NOMO-1 treated with dmso at 0.1 percent for 144 hours (cell line): ENCODE results near the gene CCRL2.
"Not testable (repeated sequence)": the region's sequence is repeated elsewhere in the genome, so short reads cannot be mapped to it uniquely, and the experiment has no call there.

Experiments used
- DNase-seq: peaks from one replicate; lab custom pipeline; 2025; ENCODE audit not compliant: unreplicated experiment; lab: John Stamatoyannopoulos, UW

CCRL2 gene

DNA sequence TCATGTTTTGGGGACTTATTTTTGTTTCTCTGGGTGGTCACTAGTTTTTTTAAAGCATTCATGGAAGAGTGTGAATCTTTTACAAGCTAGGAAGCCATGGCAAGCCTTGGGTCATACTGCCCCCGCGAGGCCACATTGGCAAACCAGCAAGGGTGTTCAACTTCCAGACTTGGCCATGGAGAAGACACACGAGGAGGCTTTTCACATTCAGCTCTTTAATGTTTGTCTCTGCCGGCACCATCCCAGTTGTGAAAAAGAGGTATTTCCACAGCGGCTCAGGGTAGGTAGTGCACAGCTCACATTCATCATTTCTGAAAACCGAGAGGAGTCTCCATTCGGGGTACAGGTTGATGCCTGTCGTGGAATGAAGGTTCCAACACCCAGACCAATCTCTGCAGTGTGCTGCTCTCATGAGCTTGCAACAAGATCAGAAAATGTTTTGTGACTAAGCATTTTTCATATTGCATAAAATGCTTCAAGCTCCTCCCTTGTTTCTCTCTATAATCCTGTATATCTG, 28.6 kb upstream of the CCRL2 start:
- peak; percentile 42 for DNase-seq

DNA sequence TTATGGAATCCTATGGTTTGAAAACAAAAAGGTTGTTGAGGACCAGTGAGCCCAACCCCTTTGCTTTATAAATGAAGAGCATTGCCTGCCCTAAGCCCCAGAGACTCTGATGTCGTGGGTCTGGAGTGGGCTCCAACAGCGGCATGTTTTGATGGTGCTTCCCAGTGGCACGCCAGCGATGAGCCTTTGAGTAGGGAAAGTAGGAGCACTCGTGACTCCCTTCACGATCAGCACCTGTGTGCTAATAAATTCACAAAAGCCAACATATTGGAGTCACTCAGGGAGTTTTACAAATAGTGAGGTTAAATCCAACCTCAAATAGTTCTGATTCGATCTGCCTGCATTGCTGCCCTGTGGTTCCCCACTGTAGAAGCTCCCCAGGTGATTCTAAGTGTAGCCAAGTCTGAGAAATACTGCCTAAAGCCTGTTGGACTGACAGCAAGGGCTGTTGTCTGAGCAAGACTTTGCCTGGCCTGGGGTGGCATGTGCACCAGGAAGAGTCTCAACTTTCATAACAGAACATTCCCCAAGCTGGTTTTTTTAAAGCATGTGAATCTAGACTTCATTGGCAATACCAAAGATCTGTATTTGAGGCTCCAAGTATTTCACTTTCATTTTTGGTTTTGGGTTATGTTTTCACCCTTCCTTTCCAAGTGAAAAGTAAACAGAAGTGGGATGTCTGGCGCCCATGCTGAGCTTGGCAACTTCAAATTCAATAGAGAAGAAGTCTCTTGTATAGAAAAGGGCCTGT, 26.4 kb upstream of the CCRL2 start:
- DNase-seq, result no peak

DNA sequence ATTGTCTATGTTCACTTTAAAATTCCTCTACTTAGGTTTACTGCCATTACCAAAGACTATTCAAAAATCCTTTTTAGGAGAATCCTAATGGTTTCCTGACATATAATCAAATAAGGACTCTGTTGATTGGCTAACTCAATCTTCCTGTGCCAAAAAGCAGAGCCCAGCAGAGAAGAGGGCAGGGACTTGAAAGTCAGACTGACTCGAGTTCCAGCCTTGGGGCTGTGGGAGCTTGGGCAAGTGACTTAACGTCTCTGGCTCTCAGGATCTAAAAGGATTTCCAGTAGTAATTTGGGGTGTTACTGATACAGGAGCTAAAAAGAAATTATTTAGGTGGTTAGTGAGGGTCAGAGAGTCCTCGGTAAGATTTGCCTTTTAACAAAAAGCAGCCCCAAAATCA, 25.4 kb upstream of the CCRL2 start:
- no peak for DNase-seq

DNA sequence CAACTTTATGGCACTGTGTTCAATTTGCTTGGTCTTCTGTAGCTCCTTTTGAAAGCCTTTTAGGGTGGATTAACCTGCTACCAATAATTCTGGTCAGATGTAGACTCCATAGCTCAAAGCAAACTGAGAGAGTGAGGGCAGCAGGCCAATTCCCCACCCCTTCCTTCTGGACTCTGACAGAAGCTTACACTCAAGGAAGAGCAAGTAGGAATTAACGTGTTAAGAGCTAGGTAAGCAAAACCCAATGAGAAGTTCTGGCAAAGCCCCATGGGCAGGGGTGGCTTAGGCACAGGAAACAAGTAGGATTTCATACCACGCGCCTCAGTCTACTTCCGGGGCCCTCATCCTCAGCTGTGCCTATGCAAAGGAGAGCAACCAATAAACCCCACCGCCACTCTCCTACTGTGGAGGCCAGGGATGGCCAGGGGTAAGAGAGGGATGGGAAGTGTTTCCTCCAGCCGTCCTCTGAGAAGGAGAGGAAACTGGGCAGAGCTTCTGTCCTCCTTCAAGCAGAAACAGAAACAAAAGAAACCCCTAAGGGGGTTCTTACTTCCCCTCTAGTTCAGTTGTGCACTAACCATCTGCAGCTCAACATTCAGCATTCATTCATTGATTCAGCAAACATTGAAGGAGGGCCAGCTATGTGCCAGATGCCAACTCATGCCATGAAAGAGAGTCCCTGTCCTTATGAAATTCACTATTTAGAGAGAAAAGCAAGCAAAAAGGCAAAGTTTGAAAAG, 23.7 kb upstream of the CCRL2 start:
- DNase-seq, result no peak

DNA sequence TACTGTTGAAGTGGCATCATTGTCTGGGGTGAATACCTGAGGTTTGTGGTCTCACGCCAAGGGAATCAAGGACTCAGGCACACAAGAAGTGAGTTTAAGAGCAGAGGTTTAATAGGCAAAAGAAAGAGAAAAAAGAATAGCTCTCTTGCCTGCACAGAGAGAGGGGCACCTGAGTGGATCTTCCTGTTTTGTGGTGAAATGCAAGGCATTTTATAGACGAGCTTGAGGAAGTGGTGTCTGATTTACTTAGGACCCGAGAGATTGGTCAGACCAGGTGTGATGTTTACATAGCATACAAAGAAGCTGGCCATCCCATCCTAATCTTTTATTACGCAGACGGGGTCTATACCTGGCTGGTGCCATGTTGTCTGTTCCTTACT, 23.1 kb upstream of the CCRL2 start:
- DNase-seq, result peak; percentile 39

DNA sequence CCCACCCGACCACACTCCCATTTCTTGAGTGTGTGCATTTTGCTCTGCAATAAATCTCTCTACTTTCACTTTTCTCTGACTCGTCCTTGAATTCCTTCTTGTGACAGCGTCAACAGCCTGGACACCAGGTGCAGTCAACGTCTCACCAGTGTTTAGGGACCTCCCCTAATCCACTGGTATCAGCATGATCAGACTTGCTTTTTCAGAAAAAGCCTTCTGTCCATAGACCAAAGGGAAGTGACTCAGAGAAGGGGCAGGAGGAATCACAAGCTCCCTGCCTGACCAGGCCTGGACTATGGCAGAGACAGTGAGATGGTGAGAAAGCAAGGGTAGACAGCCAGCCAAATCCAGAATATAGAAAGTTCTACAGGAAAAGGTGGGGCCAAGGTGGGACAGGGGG, 20.9 kb upstream of the CCRL2 start:
- DNase-seq, result peak; percentile 54

DNA sequence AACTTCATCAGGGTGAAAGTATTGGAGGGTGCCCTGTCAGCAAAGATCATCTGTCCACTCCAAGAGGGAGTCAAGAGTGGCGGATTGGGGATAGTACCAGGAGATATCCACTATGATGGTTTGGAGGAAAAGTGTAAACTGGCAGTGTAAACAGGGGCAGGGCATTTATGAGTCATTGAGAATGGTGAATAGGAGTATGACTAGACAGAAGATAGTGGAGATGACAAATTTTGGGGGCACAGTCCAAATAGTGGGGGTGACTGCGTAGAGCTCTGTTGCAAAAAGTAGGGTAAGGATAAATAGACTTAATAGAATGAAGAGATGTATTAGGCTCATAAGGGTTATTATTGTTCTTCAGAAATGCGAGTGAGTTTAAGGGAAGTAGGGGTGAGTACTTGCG, 18.2 kb upstream of the CCRL2 start:
- not testable (repeated sequence) for DNase-seq

DNA sequence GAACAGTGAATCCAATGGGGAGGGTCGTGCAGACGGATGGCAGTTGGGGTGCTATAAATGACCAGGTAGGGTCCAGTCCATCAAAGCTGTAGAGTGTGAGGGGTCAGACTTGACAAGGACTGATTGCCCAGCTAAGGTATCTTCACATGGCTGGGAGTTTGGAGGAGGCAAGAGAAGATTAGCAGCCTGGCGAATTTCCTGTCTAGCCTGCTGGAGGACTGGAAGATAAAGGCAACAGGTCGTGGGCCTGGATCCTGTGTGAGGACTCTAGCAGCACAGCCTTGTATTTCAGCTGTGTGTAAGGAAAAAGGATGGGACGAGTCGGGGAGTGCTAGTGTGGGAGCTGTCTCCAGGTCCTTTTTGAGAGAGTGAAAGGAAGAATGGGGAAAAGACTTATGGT, 17.8 kb upstream of the CCRL2 start:
- no peak for DNase-seq

DNA sequence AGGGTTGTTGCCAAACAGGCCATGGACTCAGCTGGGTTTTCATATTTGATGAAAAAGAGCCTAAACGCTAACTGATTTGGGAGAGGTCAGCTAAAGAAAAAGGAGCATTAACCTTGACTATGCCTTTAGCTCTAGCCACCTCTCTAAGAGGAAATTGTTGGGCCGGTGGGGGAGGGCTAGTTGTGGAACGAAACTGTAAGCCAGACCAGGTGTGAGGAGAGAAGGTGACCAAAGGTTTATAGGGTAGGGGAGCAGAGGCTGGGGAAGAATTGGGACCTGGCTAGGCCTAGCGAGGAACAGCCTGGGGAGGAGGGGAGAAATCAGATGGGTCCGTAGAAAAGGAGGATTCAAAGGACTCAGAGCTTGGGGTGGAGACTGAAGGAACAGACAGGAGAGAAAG, 15.5 kb upstream of the CCRL2 start:
- not testable (repeated sequence) for DNase-seq

DNA sequence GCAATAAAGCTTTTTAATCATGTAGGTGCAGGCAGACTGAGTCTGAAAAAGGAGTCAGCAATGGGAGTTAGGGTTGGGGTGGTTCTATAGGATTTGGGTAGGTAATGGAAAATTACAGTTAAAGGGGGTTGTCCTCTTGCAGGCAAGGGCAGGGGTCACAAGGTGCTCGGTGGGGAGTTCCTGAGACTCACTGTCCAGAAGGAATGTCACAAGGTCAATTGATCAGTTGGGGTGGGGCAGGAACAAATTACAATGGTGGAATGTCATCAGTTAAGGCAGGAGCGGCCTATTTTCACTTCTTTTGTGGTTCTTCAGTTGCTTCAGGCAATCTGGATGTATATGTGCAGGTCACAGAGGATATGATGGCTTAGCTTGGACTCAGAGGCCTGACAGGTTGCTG, 14.0 kb upstream of the CCRL2 start:
- no peak for DNase-seq

DNA sequence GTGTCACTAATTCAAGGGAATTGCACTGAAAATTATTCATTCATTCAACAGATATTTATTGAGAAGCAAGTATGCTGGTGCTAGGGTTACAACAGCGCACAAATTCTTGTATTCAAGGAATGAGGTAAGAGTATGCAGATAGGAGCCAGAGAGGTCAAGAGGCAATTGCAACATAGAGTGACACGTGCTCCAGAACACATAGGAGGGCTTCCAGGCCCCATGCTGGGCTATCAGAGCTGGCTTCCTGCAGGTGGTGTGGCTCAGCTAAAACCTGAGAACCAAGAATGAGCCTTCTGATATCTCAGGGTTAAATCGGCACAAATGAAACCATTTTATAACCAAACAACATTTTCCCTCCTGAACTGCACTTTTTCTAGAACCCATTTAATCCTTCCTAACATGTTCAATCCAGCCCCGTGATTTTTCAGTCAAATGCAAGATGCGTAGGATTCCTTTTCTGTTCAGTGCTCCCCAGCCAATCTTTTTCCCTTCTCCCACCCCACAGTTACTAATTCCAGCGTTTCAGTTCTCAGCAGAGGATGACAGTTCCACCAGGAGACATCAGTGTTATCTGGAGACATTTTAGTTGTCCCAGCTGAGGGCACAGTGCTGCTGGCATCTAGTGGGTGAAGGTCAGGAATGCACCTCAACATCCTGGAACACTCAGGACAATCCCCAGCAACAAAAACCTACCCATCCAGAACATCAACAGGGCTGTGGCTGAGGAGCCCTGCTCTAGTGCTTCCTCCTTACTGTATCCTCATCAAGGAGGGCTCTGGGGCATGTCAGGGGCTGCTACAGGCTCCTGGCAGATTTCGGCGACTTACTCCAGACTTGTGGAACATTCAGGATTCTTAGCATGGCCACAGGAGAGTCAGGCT, 13.3 kb upstream of the CCRL2 start:
- peak; percentile 76 for DNase-seq

DNA sequence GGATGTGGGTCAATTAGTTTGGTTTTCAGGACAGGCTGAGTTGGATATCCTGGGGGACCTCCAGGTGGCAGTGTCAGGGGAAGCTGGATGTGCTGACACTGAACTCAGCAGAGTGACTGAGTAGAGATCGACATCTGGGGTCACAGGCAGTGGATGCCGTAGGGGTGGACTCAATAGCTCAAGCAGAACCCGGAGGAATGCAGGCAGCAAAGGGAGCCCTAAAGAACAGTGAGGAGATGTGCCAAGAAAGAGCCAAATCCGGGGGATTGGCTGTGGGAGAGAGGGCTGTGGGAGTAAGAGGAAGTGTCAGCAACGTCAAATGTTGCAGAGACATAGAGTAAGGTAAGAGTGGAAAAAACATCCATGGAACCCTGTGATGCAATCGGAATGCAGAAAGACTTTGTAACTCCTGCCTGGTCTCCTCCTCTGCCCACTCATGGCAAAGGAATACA, 11.8 kb upstream of the CCRL2 start:
- no peak for DNase-seq

DNA sequence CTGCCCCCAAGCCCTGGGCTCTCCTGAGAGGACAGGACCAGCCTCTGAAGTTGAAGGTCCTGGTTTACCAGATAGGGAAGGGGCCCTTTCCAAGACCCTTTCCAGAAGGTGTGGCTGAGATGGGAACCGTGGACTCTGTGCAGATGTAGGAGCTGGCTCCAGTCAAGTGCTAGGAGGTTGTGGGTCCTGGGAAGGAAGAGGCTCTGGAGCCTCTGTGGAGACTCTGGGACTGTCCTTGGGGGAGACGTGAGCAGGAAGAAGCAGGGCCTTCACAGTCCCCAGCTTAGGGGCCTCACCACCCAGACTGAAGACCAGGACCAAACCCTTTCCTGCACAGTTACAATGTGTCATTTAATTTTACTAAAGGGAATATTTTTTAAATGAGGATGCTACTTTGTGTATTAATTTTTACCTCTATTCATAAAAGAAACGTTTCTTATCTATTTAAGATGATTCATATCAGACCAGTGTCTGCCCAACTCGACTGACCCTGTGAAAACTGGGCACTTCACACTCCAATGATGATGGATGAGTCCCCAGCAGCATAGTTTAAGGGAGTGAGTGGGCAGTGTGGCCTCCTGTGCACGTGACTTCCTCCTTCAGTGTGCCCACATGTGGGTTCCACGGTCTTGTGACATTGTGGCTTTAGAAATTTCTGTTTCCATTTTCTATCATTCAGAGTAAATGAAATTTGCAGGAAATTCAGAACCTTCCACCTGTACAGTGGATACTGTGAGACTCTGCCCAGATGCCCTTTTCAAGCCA, 11.1 kb upstream of the CCRL2 start:
- peak; percentile 19 for DNase-seq

DNA sequence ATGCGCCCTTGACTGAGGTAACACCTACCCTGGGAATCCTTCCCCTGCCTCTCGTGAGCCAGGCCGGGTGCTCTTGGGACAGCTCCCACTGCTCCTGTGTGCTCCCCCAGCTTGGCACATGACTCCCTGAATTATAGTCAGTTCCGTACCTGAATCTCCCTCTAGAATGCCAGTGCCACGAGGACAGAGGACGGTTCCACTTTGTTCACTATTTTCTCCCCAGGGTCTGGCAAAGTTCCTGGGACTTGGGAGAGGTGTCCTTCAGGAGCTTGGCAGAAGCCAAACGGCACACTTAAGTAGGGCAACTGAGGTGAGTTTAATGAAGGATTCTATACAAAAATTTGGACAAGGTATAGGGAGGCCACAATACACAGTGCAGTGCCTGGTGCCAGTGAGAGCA, 9.9 kb upstream of the CCRL2 start:
- DNase-seq, result no peak

DNA sequence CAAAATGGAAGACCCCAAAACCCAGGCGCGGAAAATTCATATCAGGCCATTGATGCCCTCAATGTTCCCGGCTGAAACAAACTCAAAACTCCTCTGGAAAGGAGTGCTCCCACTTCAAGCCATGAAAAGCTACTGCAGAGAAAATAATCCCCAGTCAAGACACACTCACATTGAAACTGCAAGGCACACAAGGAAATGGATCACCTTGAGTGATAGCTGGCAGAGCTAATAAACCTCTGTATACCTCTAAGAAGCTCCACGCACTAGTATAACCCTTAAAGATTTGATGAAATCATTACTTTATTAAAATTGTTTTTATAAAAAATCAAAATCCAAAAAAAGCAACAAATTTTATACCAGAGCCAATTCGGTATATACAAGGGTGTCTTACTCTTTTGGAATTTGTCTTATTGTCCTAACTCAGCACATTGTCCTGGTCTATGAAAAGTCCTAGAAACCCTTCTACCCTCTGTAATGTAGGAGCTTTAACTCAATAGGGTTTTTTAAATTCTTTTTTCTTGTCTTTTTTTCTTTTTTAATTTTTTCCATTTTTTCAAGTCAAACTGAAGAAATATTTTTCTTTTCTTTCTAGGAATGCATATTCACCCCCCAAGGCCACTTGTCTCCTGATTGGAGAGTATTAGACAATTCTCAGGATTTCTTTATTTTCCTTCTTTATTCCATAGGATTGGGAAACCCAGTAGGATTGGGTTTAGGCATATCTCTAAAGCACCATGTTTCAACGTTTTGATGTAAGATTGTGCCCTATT, 8.7 kb upstream of the CCRL2 start:
- DNase-seq, result no peak

DNA sequence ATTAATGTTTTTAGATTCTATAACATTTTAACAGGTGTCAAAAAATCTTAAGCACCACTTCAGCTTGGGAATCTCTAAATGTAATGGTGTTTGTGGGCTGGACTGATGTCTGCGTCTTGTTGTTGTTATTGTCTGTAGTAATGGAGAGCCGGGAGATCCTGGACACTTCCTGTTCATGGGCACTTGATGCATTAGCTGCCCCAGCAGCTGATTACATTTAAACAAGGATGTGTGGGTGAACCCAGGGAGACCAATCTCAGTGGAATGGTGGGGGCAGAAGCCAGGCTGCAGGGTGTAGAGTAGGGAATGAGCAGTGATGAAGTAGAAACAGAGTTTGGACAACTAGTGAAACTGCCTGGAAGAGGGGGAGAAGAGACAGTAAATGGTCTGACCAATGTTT, 8.0 kb upstream of the CCRL2 start:
- DNase-seq, result no peak

DNA sequence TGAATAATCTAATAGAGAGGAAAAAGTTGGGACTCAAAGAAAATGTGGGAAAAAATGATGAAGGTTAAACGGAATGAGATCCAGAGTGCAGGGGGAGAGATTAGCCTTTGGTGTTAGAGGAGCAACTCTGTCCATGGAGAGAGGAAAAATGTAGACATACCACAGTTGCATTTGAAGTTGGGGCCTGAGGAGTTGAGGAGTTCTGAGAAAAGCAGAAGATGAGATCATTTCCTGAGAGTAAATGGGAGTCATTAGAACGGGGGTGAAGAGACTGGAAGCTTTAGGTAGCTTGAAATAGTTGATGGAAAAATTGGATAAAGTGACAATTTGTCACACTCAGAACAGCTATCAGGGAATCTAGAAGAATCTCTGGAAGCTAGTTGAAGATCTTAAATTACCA, 7.5 kb upstream of the CCRL2 start:
- DNase-seq, result no peak

DNA sequence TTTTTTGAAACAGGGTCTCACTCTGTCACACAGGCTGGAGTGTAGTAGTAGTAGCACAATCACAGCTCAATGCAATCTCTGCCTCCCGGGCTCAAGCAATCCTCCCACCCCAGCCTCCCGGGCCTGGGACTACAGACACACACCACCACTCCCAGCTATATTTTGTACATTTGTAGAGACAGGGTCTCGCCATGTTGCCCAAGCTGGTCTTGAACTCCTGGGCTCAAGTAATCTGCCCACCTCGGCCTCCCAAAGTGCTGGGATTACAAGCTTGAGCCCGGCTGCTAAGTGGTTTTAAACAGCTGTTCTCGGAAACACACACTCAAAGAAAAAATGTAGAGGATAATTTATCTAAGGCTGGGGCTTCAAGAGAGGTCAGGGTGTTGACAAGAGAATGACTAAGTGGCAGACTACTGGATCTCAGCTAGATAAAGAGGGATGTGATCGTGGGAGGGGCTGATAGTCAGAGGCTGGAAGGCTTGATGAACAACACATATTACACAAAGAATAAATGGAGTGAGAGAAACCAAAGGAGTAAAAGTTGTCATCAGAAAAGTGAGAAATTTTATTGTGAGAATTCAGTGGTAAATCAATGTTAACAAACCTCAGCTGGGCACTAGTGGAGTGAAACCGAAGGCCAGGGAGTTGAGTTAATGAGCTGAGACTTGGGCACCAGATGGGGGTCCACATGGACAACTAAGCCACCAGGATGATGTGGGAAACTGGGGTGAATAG, 6.9 kb upstream of the CCRL2 start:
- DNase-seq, result no peak

DNA sequence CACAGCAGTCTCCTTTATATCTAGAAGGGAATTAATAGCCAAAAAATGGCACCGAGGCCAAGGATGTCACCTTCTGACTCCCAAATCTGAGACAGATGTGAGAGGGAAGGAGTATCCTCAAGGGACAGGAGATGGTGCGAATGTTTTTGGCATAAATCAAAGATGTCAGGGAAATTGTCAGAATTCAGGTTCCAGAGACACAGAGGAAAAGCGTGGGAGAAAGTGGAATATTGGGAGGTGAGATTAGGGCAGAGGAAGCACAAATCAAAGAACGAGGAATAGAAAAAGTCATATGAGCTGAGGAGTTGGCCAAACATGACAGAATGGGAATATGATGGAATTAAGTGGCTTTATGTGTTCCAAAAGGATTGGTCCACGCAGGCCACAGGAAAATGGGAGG, 6.2 kb upstream of the CCRL2 start:
- DNase-seq, result no peak
